Putamen (tissue), 1 donor: Measurements from ENCODE around the gene MRTFA.
A peak's percentile ranks its signal among the peaks of the same experiment; 100 is the strongest.
"Not testable (repeated sequence)": the region's sequence is repeated elsewhere in the genome, so short reads cannot be mapped to it uniquely, and the experiment has no call there.

Source experiments
- DNase-seq: peaks from one replicate; pipeline ENCODE4 v3.0.0-alpha.2; 2016; ENCODE audit warnings: low spot score

Gene MRTFA

DNA sequence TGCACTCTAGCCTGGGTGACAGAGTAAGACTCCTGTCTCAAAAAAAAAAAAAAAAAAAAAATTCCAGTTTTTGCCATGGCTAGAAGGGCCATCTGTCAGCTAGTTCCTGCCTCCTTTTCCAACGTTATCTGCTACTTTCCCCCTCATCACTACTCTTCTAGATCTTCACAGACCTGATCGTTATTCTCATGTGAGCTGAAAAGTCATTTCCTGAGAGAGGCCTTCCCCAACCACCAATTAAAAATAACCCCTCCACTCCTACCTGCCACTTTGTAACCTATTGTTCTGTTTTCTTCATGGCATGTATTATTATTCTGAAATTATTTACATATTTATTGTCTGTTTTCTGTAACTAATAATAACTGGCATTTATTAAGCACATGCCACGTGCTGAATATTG lies 241.9 kb downstream of the MRTFA start:
- no peak for DNase-seq

DNA sequence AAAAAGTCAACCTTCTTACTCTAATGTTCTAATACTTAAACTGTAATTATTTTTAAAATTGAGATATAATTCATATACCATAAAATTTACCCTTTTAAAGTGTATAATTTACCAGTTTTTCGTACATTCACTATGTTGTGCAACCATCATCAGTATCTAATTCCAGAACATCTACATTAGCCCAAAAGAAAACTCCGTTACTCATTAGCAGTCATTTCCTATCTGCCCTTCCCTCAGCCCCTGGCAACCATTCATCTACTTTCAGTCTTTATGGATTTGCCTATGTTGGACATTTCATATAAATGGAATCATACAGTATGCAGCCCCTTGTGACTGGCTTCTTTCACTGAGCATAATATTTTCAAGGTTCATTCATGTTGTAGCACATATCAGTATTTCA lies 243.9 kb downstream of the MRTFA start:
- DNase-seq, result no peak

DNA sequence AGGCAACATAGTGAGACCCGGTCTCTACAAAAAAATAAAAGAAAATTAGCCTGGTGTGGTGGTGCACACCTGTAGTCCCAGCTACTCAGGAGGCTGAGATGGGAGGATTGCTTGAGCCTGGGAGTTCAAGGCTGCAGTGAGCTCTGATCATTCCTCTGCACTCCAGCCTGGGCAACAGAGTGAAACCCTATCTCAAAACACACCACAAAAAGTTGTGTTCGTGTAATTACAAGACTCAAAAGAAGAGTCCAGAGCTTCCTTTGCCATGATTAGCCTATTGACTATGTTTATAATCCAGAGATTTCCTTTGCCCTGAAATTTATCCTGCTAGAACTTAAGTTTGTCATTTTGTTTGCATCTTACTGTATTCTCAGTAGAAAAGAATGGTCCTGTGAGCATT lies 245.1 kb downstream of the MRTFA start:
- DNase-seq, result no peak

DNA sequence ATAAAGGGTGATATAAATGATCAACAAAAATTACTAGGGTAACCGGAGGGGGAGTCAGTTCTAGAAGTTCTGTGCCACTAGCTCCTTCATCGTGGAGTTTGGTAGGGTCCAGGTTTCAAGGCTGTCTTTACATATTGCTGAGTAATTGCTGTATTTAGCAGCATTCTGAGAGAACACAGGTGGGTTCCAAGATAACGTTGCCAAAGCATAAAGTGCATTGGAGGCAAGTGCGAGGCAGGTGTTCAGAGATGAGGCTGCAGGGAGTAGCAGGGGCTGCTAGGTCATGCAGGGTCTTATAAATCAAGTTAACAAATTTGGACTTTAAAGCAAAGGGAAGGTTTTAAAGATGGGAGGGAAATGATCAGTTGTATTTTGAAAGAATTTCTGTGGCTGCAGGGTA lies 248.3 kb downstream of the MRTFA start:
- no peak for DNase-seq

DNA sequence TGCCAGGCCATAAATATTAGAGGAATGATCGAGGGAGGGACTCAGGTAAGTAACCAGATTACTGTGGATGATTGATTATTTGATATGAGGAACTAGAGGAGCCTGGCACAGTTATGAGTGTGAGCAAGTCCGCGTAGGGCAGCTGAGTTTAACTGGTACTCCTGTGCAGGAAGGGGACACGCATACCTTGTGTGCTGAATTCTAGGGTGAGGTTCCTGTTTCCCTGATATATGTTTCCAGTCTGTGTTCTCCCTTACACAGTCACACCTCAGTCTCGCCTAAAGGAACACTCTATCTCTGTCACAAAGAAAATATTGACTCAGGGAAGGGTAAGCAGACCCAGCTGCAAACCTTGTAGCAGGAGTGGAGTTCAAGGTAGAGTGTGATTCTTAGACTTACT lies 248.8 kb downstream of the MRTFA start:
- DNase-seq, result no peak

DNA sequence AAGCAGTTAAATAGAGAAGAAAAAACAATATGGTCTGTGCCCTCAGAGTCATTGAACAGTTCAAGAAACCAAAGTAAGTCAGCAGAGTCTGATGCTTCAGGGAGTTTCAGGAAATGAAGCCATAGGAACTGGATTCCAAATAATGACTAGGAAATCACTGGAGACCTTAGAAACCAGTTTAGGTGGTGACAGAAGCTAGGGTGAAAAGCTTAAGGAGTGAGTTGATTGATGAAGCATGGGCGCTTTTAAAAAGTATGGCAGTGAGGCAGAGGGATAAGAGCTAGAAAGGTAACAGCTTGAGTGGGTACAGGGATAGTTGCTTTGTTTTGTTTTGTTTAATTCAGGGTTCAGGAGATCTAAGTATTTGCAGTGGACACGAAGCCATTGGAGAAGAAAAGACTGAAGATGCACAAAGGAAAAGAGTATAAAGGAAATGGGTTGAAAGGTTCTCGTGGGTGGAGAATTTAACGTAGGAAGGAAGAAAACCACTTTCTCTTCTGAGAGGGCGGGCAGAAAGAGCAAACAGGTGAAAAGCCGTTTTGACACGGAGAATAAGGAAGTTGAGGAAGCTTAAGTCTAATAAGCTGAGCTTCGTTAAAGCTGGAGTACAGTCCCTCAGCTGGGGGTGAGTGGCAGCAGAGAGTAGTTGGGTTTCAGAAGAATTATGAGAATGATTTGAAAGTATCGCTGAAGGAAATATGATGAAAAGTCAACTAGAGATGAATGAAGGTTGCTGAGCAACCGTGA lies 251.3 kb downstream of the MRTFA start:
- DNase-seq, result no peak

DNA sequence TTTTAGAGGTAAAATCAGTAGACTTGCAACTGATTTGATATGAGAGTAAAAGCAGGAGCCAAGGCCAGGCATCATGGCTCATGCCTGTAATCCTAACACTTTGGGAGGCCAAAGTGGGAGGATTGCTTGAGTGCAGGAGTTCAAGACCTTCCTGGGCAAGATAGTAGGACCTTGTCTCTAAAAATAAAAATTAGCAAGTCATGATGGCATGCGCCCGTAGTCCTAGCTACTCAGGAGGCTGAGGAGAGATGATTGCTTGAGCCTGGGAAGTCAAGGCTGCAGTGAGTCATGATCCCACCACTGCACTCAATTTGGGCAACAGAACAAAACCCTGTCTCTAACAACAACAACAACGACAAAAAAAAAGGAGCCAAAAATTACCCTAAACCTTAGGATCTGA lies 252.6 kb downstream of the MRTFA start:
- no peak for DNase-seq

DNA sequence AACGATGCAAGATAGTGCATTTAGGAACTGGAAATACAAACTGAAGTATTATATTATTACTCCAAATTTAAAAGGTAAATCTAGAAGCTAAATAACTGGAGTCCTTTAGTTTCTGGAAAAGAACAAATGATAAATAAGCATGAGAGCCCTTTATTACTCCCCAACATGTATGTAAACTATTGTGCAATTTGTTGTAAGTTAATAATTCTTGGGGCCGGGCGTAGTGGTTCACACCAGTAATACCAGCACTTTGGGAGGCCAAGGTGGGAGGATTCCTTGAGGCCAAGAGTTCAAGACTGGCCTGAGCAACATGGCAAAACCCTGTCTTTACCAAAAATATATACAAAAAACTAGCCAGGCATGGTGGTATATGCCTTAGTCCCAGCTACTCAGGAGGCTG lies 255.1 kb downstream of the MRTFA start:
- DNase-seq, result no peak

DNA sequence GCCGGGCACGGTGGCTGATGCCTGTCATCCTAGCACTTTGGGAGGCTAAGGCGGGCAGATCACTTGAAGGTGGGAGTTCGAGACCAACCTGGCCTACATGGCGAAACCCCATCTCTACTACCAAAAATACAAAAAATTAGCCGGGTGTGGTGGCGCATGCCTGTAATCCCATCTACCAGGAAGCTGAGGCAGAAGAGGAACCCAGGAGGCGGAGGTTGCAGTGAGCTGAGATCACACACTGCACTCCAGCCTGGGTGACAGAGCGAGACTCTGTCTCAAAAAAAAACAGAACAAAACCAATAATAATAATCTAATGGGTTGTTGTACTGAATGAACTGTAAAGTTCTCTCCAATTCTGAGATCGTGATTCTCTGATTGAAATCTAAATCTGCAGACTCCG lies 258.1 kb downstream of the MRTFA start:
- DNase-seq, result not testable (repeated sequence)

DNA sequence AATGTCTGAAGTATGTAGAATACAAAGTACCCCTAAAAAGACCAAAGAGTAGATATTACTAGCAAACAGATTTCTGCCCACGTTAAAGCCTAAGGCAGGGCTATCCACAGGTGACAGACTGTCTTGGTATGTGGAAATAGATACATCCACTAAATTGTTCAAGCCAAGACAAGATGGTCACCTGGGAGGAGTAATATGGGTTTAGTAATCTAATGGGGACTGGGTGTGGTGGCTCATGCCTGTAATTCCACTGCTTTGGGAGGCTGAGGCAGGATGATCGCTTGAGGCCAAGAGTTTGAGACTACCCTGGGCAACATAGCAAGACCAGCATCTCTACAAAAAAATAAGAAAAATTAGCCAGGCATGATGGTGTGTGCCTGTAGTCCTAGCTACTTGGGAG lies 258.6 kb downstream of the MRTFA start:
- no peak for DNase-seq

DNA sequence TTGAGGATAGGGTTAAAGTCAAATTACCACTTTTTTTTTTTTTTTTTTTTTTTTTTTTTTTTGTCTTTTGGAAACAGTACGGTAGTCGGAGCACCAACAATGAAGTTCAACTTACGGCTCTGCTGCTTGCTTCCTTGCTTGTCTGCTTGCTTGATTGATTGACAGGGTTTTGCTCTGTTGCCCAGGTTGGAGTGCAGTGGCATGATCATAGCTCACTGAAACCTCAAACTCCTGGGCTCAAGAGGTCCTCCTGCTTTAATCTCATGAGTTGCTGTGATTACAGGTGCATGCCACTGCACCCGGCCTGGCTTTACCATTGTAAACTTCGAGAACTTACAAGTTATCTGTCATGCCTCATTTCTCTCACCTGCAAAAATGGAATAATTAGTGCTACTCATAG lies 260.4 kb downstream of the MRTFA start:
- DNase-seq, result no peak

DNA sequence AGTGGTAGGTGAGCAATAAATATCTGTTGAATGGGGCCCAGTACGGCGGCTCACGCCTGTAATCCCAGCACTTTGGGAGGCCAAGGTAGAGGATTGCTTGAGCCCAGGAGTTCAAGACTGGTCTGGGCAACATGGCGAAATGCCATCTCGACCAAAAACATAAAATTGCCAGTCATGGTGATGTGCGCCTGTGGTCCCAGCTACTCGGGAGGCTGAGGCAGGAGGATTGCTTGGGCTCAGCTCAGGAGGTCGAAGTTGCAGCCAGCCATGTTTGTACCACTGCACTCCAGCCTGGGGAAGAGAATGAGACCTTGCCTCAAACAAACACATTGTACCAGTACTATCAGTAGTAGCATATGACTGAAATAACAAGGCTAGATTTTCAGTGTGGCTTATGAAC lies 262.0 kb downstream of the MRTFA start:
- DNase-seq, result no peak

DNA sequence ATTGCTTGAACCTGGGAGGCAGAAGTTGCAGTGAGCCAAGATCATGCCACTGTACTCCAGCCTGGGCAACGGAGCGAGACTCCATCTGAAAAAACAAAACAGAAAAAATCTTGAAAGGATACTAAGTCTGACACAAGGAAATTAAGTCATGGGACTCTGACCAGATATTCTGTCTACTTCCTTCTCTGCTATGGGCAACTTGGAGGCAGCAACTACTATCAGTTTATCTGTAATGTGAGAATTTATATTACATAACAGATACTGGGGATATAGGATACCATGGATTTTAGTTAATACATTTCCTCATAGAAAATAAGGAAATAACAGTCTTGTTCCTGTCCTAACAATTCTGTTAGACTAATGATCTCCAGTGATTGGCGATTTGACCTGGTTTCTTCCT lies 267.7 kb downstream of the MRTFA start:
- DNase-seq, result no peak

DNA sequence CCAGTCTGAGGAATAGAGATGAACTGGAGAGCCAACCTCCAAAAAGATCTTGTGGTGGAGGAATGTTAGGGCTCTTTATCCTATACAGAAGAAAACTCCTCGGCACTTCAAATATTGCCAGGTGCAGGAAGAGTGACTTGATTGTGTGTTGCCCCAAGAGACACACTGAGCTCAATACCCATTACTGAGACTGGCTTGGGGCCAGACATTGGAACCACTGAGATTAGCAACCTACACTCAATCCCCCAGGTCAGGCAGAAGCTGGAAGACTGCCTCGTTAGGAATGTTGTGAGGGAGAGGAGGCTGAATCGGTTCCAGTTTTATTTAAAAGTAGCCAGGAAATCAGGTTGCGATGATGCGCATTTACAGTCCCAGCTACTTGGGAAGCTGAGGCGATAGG lies 268.5 kb downstream of the MRTFA start:
- DNase-seq, result no peak

DNA sequence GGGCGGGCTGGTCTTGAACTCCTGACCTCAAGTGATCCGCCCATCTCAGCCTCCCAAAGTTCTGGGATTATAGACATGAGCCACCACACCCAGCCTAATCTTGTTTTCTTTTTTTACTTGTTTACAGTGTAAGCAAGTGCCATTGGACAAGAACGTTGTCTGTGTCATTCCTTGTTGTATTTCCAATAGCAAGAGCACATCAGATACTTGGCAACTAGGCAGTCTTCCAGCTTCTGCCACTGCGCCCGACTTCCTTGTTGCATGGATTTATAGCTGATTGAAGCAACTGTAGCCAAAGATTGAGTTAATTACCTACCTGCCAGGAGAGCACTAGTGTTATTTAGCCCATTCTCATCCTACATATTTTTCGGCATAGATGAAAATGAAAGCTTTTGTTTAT lies 269.2 kb downstream of the MRTFA start:
- DNase-seq, result no peak

DNA sequence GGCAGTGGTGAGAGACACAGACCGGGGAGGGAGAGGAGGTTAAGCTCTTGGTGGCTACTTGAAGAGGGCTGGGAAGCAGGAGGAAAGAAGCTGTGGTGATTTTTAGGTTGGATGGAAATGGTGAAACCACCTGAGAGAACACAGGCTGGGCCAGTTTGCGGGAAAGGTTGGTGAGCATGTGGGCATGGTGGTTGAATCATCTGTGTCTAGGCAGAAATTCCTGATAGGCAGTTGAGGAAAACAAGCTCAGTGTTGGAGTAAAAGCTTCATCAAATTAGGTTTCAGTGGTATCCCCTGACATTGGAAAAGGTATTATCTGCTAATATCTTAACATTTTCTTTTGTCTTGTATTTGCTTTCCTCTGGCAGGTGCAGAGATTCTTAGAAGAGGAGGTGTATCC lies 270.5 kb downstream of the MRTFA start:
- DNase-seq, result no peak

DNA sequence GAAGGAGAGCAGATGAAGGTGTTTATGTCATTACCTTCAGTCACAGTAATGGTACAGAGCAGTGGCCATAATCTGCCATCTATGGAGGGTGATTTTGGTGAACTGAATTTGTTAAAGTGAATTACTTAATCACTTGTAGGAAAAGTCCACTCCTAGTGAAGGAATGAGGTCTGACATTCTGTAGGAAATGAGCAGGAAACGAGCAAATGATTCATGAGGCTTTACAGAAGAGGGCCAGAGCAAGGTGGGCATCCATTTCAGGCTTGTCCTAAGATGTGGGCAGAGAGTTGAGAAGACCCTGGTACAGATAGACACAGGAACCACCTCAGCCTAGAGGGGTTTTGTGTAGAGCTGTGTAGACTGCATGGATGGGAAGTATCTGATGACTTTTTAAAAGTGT lies 272.1 kb downstream of the MRTFA start:
- DNase-seq, result no peak

DNA sequence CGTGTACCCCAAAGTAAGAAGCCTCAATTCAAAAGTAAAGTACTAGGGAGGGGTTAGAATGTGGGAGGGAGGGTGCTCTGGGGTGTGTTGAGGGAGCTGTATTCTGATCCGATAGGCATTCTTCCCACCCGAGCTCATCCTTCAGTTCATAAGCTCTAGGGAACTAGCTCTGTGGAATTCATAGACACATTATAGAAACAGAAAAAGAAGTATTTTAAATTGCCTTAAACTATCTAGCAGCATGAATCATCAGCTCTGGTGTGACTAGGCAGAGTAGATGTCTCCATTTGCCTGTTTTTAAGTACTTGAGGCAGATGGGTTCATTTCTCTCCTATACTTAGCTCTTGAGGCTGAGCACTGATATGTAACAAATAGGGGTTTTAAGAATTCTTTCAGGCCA lies 273.5 kb downstream of the MRTFA start:
- peak; percentile 64 for DNase-seq

DNA sequence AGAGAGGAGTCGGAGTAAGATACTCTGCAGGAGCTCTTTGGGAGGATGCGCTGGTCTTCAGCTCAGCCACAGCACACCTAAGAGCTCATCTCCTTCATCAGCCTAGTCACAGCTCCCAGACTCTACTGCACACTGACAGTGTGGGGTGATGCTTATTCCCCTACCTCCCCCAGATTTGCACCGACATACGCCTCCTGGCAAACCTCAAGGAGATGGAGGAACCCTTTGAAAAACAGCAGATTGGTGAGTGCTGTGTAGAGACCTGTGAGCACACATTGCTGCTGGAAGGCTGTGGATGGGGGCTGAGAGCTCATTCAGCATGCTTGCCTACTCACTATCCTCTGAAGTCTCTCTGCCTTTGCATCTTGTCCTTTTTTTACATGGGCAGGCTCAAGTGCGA lies 275.4 kb downstream of the MRTFA start:
- peak; percentile 64 for DNase-seq
